ENCODE measurements around the gene ARHGEF12.
A peak's percentile ranks its signal among the peaks of the same experiment; 100 is the strongest.

Gene ARHGEF12

DNA sequence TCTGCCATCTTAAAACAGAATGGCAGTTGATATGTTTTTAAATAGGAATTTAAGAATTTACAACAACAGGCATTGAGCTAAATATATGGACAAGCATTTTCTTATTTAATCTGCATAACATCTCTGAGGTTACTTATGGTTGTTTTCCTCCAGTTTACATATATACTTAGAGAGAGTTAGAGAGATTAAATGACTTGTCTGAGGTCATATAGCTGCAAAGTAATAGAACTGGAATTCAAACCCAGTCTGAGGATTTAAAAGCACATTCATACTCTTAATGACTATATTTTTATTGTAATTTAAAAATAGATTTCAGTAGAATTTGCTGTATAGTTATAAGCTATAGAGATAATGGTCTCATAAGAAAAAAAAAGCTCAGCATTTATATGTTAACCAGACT is 93.9 kb downstream of the ARHGEF12 start:
- no peak for DNase-seq (ENCODE audit: low spot score)

DNA sequence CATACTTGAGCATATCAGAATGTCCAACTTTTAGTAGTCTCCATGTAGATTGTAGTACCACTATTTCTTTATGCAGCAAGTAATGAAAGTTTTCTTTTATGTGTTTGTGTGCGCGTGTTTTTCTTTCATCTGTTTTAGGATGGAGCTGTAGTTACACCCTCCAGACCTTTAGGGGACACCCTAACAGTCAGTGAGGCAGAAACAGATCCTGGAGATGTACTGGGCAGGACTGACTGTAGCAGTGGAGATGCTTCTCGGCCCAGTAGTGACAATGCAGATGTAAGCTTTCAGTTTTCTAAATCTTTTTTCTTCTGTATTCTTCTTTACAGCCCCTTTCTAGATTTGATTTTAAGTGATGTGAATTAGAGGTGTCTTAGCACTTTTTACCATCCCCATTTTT is 95.4 kb downstream of the ARHGEF12 start:
- peak; percentile 17 for DNase-seq (ENCODE audit: low spot score)

DNA sequence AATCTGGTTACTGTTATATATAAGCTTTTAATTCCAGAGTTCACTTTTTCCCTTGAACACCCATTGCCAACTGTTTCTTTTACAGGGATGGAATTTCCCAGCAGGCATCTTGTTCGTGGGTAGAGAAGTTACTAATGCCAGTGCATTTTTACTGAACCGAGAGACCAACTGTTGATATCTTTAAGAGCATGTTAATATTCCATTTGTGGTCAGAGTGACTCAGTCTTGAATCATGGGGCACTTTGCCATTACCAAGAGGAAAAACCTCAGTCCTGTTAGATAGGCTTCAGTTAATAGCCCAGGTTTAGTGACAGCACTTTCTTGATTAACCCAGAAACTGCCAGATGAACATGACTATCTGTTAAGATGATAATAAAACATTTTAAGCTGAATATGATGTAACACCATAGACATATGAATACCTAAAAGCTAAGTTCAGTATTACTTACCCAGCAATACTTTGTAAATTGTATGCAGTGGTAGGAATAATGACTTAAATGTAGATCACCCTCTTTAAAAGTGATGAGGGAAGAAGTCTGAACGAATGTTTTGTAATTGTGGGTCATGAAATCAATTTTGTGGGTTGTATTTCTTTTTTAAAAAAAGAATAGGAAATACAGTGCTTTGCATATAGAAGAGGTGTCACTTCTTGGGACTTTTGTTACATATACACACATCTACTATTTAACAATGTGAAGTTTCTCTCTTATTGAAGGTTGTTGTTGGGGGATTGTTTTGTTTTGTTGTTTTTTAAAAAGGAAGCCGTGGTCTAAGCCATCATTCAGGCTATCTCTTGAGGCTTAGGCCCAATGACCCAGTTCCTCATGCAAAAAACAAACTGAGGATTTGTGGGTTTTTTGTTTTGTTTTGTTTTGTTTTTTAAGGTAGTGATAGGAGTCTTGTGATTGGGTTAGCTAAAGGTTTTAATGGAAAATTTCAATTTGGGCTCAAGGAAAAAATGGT is 96.1 kb downstream of the ARHGEF12 start:
- no peak for DNase-seq (ENCODE audit: low spot score)

DNA sequence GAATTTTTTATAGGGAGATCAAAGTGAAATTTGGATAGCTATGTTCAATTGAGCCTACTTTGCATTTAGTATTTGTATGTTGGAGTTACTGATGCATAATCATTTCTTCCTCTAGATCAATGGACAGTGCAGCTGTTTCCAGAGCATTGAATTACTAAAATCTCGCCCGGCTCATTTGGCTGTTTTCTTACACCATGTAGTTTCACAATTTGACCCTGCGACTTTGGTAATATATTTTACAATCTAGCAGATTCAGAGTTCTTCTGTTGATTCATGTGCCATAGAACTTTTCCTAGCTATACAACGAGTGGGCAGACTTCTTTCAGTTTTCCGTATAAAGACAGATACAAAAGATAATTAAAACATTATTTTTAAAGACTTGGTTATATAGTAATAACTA is 105.4 kb downstream of the ARHGEF12 start:
- no peak for DNase-seq (ENCODE audit: low spot score)

DNA sequence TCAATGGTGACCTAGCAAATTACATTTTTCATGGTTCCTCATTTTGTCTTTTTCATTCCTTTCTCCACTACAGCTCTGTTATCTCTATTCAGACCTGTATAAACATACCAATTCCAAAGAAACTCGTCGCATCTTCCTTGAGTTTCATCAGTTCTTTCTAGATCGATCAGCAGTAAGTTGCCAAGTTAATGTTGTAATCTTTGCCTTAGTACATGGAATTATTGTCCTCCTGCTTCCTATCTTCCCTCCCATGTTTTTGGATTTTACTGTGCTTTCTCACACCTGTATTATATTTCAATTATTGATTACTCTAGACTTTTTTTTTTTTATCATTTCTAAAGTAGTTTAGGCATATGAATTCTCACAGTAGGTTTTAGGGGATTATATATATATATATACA is 105.8 kb downstream of the ARHGEF12 start:
- no peak for DNase-seq (ENCODE audit: low spot score)

DNA sequence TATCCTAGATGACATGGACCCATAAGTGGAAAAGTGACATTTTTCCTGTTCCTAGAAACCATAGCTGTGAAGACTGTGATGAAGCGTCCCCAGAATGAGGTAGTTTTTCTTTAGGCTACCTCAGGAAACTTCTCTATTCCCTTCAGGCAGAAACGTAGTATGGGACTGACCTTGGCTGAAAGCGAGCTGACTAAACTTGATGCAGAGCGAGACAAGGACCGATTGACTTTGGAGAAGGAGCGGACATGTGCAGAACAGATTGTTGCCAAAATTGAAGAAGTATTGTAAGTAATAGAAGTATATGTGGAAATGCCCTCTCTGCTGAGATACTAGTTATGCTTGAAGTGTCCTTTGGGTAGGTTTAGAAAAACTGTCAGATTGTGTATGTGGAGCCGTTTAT is 110.6 kb downstream of the ARHGEF12 start:
- DNase-seq (ENCODE audit: low spot score) = no peak

DNA sequence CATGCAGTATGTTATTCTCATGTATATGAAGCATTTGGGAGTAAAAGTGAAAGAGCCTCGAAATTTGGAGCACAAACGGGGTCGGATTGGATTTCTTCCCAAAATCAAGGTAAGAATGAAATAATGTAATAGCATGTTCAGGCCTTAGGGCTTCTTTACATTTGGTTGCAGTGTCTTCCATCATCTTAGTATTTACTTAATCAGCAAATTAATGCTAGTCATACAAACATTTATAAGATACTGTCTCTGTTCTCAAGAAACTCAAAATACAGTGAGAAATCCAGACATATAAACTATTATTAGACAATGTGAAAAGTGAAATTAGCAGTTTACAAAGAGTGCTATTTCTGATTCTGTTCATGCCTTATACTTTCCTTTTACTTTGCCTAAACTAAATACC is 112.0 kb downstream of the ARHGEF12 start:
- DNase-seq (ENCODE audit: low spot score) = no peak

DNA sequence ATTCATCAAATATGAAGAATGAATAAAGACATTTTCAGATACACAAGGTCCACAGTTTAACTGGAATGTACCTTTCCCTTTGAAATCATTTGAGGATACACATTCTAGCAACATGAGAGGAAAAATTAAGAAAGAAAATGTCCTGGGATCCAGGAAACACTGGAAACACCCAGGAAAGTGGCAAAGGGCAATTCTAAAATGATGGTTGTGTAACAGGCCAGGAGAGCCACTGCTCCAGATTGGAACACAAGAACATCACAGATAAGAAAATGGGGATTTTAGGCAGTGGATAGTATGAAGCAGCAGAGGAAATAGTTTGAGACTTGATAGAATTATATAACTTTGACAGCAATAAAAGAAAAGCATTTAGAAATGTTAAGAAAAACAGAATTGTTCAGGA is 119.3 kb downstream of the ARHGEF12 start:
- DNase-seq (ENCODE audit: low spot score) = no peak

DNA sequence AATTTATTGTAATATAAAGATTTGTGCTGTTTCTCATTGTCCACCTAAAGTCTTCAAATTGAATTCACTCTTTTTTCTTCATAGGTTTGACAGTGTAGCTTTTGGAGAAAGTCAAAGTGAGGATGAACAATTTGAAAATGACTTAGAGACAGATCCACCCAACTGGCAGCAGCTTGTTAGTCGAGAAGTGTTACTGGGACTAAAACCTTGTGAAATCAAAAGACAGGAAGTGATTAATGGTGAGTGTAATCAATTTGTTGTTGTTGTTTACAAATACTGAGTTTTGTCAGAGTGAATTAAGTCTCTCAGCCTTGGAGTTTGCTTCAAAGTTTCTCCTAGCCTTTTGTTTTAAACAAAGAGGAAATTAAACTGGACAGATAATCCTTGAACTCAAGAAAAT is 121.8 kb downstream of the ARHGEF12 start:
- no peak for DNase-seq (ENCODE audit: low spot score)

DNA sequence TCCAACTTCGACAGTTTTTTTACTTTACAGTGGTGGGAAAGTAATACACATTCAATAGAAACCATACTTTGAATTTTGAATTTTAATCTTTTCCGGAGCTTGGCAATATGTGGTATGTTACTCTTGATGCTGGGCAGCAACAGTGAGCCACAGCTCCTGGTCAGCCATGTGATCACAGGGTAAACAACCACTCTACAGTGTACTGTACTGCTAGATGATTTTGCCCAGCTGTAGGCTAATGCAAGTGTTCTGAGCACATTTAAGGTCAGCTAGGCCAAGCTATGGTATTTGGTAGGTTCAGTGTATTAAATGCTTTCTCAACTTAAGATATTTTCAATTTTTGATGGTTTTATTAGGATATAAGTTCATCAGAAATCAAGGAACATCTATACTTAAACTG is 126.6 kb downstream of the ARHGEF12 start:
- DNase-seq (ENCODE audit: low spot score) = no peak

DNA sequence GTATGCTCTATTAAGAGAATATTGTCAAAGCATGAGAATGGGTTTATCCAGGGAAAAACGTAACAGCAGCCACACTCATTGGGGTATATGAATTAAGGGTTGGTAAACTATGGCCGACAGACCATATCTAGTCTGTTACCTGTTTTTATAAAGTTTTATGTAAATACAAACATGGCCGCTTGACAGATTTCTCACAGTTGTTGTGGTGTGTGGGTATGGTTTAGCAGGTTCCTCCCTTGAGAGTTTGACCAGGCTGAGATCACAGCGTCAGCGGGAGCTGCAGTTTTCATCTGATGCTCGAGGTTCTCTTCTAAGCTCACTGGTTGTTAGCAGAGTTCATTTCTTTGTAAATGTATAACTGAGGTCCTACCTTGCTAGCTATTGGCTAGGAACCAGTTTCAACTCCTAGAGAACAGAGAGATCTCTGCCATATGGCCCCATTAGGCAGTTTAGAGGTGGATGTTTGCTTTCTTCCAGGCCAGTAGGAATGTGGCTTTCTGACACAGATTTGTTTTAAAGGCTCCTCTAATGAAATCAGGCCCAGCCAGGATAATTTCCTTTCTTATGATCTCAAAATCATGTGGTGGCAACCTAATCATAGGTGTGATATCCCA is 129.8 kb downstream of the ARHGEF12 start:
- no peak for DNase-seq (ENCODE audit: low spot score)

DNA sequence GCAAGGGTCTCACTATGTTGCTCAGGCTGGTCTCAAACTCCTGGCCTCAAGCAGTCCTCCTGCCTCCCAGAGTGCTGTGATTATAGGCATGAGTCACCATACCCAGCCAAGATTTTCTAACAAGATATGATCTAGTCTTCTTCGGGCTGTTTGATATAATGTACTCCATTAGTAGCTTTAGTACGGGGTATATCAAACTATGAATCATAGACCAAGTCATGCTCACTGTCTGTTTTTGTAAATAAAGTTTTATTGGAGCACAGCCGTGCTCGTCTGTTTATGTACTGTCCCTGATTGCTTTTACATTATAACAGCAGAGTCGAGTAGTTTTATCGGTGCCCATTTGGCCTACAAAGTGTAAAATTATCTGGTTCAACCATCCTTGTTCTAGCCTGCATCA is 131.4 kb downstream of the ARHGEF12 start:
- no peak for DNase-seq (ENCODE audit: low spot score)

DNA sequence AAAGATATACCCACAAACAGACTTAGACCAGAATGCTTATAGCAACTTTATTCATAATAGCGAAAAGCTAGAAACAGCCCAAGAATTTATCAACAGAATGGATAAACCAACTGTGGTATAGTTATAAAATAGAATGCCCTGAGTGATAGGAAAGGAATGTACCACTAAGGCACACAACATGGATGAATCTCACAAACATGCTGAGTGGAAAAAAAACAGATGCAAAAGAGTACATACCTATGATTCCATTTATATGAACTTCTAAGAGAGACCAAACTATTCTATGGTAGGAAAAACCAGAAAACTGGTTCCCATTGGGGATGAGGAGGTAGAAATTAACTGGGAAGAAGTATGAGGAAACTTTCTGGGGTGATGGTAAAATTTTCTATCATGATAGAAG is 134.9 kb downstream of the ARHGEF12 start:
- no peak for DNase-seq (ENCODE audit: low spot score)

DNA sequence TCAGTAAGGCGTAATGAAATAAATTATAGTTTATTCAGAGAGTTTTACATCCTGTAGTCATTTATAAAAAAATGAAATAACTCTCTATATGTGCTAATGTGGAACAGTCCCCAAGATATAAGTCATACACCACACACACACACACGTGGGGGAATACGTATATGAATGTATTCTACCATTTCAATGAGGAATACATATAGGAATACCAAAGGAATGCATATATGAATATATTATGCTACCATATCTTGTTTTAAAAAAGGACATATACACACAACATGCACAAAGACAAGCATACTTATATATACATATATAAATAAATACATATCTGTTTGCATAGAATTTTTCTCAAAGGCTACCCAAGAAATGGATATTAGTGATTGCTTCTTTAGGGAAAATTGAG is 135.8 kb downstream of the ARHGEF12 start:
- DNase-seq (ENCODE audit: low spot score) = no peak

DNA sequence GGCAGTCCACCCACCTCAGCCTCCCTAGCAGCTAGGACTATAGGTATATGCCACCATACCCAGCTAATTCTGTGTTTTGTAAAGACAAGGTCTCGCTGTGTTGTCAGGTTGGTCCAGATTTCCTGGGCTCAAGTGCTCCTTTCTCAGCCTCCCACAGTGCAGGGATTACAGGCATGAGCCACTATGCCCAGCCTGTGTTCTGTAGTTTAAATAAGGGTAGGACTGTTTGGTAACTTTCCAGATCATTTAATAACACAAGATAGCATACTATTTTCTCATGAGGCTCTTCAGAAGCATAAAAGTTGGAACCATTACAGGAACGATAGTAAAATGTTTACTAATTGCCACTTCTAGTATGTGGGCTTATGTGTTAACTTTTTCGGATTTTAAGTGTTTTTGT is 137.3 kb downstream of the ARHGEF12 start:
- no peak for DNase-seq (ENCODE audit: low spot score)

DNA sequence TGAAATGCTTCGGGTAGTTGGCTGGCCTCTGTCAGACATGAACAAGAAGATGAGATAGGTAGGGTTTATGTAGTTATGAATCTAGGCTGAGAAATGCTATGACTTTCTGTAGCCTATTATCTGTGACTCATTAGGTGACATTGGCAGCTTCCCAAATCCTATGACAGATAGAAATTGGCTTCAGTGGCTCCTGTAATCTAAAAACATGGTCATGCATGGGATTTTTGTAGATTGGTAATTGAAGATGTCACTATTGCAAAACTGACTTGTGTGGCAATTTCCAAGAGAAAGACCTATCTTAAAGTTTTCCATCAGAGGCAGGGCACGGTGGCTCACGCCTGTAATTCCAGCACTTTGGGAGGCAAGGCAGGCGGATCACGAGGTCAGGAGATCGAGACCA is 145.9 kb downstream of the ARHGEF12 start:
- DNase-seq (ENCODE audit: low spot score) = no peak

DNA sequence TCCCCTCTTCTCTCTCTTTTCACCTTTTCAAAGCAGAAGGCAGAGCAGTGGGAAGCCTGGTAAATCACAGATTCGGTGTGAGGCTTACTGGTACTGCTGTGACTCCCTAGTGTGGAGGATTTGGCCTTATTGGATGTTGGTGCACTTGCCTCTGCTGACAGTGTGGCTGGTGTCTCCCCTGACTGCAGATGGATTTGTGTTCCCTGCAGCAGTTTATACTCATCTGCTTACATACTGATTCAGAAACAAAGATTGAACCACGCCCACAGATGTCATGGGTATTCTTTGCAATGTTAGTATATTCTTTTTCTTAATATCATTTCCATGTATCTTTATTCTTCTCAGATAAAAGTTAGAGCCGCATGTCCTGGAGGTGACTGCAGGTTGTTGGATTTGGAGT is 148.5 kb downstream of the ARHGEF12 start:
- DNase-seq (ENCODE audit: low spot score) = no peak

DNA sequence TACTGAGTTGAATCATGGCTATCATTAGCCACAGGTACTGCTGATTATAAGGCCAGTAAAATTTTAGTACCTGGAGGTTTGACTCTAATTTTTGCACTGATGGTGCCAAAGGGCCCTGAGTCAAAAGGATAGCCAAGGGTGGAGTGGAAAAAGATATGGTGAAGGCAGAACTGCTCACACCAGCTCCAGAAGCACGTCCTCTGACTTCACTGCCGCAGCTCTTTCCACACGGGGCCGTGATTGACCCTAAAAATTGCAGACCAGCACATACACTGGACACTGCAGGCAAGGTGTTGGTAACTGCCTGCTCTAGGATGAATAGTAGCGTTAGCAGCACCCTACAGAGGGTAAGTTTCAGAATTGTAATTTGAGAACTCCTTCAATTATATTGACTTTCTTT is 149.9 kb downstream of the ARHGEF12 start:
- DNase-seq (ENCODE audit: low spot score) = no peak

DNA sequence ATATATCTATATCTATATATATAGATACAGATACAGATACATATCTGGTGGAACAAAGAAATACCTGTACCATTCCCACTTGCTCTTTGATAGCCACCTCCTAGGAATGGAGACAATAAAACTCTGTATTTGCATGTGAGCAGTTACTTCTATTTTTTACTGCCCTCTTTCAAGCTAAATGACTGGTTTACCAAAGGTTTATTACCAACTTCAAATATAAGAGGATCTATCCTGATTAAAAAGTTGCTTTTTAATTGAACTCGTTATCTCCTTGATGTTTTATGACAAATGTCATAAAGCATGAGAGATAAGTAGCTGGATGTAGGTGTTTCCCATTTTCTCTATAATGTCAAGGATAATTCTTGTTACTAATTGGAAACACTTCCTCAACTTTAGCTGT is 153.6 kb downstream of the ARHGEF12 start:
- no peak for DNase-seq (ENCODE audit: low spot score)

DNA sequence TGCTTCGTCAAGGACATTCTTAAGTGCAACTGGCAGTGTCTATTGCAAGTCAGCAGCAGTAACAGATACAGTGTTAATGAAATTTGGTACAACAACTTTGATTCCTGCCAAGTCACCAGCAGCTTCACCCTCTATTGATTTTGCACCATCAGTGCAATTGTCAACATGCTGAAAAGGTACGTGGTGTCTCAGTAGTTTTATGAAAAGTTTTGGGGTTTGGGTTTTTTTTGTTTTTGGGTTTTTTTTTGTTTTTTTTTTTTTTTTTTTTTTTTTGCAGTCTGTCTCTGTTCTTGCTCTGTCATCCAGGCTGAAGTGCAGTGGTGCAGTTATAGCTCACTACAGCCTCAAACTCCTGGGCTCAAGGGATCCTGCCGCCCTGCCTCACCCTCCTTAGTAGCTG is 156.3 kb downstream of the ARHGEF12 start:
- no peak for DNase-seq (ENCODE audit: low spot score)

DNA sequence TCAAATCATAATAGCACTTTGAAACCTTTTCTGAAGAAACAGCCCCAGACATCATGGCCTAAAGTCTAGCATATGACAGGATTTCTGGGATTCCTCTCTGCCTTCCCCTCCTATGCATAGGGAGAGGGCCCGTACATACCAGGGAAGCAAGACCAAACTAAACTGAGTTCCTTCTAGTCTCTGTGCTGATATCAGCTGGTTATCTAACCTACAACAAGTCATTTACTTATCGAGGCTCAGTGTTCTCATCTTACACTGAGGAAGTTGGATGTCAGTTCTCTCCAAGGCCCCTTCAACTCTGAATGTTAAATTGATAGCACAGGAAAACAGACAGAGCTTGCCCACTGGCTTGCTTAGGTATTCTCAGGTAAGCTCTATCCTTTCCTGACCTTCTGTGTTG is 158.4 kb downstream of the ARHGEF12 start:
- no peak for DNase-seq (ENCODE audit: low spot score)

DNA sequence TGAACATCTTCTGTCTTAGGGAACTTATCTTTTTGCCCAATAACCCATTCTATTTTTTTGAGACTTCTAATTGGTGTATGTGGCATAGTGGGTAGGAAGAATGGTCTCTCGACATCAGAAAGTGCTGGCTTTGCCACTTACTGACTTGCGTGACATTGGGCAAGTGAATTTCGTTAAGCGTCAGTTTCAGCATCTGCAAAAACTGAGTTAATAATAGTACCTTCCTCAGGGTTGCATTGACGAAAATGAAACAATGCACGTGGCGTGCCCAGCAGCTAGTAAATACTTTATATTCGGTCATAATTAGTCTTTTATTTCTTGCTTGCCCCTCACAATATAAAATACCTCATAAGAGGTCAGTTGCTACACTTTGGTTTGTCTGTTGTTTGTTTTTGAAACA is 162.9 kb downstream of the ARHGEF12 start:
- no peak for DNase-seq (ENCODE audit: low spot score)

DNA sequence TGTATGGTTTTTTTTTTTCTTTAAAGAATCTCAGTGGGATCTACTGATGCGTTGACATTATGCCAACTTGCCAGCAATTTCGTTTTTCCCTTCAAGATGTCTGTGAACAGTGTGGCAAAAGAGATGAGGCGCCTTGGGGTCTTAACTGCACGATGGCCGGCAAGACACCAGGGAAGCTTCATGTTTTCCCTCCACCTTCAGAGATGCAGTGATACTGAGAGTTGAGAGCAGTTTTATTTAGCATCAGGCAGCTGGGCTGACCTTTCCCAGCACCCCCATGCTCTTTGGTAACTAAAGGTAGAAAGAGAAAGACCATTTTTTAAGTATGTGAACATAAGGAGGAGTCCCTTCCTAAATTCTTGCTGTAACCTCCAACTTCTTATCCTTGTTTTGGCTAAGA is 163.6 kb downstream of the ARHGEF12 start:
- DNase-seq (ENCODE audit: low spot score) = no peak
